Measurements from ENCODE around the gene ADAMTSL3. TPM values are rescaled to one million over a fixed set of nuclear protein-coding genes. Genes with fewer than 3 reads are reported as not detected.
A peak's percentile ranks its signal among the peaks of the same experiment; 100 is the strongest.

Gene ADAMTSL3
- total and polyA plus RNA-seq, 2 of the 8 experiments (the other 6 are each of a cell fraction or from before 2014, with no cell fraction given), result 0.35 to 1.4 TPM

GRCh38 chr15:83653288-83653638 lies 660 bp upstream of the ADAMTSL3 start:
- Histone ChIP-seq H3K56ac (replicated peaks; ENCODE audit: insufficient read length, low read depth, low read length) (no peak overlapping the region), H3K9ac (replicated peaks in 1 of 4; ENCODE audit: extremely low read depth in 1 of 4, low read depth in 3 of 4, low read length in 3 of 4) (no peak overlapping the region), H2BK12ac (ENCODE audit: low read depth, low read length) (no peak overlapping the region; the same call in 1 of the 2 replicates), H2BK120ac (replicated peaks; ENCODE audit: low read depth, low read length) (no peak overlapping the region), H2BK20ac (ENCODE audit: low read length) (no peak overlapping the region), H3K79me1 (ENCODE audit: low read depth, low read length) (no peaks in the 10 kb centered on the region), H3K27ac (ENCODE audit: low read depth, low read length) (no peak overlapping the region), H3K23ac (ENCODE audit: insufficient read length) (no peak overlapping the region), H3K27me3 (replicated peaks in 1 of 4; ENCODE audit: control insufficient read depth in 3 of 4, extremely low read depth in 1 of 4, insufficient read depth in 3 of 4, low read length in 3 of 4) (peaks cover 12 to 41% (median 35%) of the 10 kb centered on the region in 4 experiments), H4K20me1 (replicated peaks in 1 of 2; ENCODE audit: control insufficient read depth in 1 of 2, insufficient read depth in 2 of 2, low read length in 2 of 2) (no peaks in the 10 kb centered on the region), H3K4ac (replicated peaks; ENCODE audit: insufficient read length, low read depth, low read length) (no peak overlapping the region), H2BK5ac (ENCODE audit: low read depth, low read length) (no peak overlapping the region), H3K9me3 (ENCODE audit: insufficient read depth in 2 of 2, low read depth in 1 of 2, low read length in 1 of 2) (no peaks in the 10 kb centered on the region), H4K8ac (ENCODE audit: extremely low read depth, insufficient read depth, low read length) (no peak overlapping the region), H3K4me1 (replicated peaks in 1 of 4; ENCODE audit: control insufficient read depth in 3 of 4, insufficient read depth in 4 of 4, low read length in 3 of 4) (peaks cover 0 to 5% (median 2%) of the 10 kb centered on the region in 4 experiments; a peak in 5 of 7 replicates), H3K4me3 (ENCODE audit: extremely low read depth in 1 of 4, insufficient read depth in 2 of 4, low read depth in 3 of 4, low read length in 4 of 4) (peak overlapping the region; percentile 33 to 57 (median 40)), H3K23me2 (ENCODE audit: low read depth, low read length) (peaks cover 8% of the 10 kb centered on the region; the same call in 1 of the 2 replicates), H2AFZ (ENCODE audit: low read length) (peak overlapping the region; percentile 90), H3K79me2 (ENCODE audit: control insufficient read depth in 1 of 2, insufficient read depth in 2 of 2, low read length in 2 of 2) (no peaks in the 10 kb centered on the region), H3K14ac (ENCODE audit: insufficient read length) (no peak overlapping the region), H3K18ac (ENCODE audit: extremely low read depth, low read length) (peak overlapping the region; percentile 84; the same call in 1 of the 2 replicates), H3K4me2 (ENCODE audit: insufficient read depth in 1 of 2, low read depth in 2 of 2, low read length in 2 of 2) (peak overlapping the region; percentile 82 to 93), H4K5ac (ENCODE audit: insufficient read length, low read depth, low read length) (no peak overlapping the region), H4K91ac (replicated peaks; ENCODE audit: insufficient read length, low read length) (no peak overlapping the region), H2AK5ac (ENCODE audit: low read depth, low read length) (no peak overlapping the region), H3K36me3 (ENCODE audit: control insufficient read depth in 2 of 4, insufficient read depth in 4 of 4, low read length in 3 of 4) (no peaks in the 10 kb centered on the region), H2BK15ac (ENCODE audit: low read length) (no peak overlapping the region)
- CTCF ChIA-PET (ENCODE audit: partially characterized antibody), result interaction anchor here (0.9 to 1.7 kb wide), 5 partner anchors 94 to 218 kb away, joined by 3 to 5 read pairs (median 4); no protein-coding TSS in a partner anchor
- peak; percentile 49 for TF ChIP-seq KDM4A (IDR thresholded peaks at IDR 0.05; ENCODE audit: low read depth, low read length, severe bottlenecking)
- no peak for TF ChIP-seq ASH2L (IDR thresholded peaks at IDR 0.05; ENCODE audit: low read length)
- FAIRE-seq, result no peak
- 27% methylated on average over 10 of the region's 18 CpGs; no CpG with 5 or more reads in 1 of the 2 experiments for WGBS, 2 experiments (ENCODE audit: extremely low coverage in 1 of 2, insufficient coverage in 1 of 2, insufficient read length in 1 of 2, insufficient replicate concordance in 2 of 2, low coverage in 1 of 2, low lambda C conversion rate in 2 of 2, missing lambda C conversion rate in 1 of 2)
- POLR2A ChIA-PET (ENCODE audit: partially characterized antibody), result interaction anchor here (0.6 kb wide), 1 partner anchor 371 kb away, joined by 3 read pairs; no protein-coding TSS in a partner anchor
- peak in 1 of 2 experiments; percentile 73 for DNase-seq (ENCODE audit: low read depth in 1 of 2, low spot score in 2 of 2)
